Measurements from ENCODE around the gene PCDH9.
A peak's percentile ranks its signal among the peaks of the same experiment; 100 is the strongest.

The PCDH9 gene

DNA sequence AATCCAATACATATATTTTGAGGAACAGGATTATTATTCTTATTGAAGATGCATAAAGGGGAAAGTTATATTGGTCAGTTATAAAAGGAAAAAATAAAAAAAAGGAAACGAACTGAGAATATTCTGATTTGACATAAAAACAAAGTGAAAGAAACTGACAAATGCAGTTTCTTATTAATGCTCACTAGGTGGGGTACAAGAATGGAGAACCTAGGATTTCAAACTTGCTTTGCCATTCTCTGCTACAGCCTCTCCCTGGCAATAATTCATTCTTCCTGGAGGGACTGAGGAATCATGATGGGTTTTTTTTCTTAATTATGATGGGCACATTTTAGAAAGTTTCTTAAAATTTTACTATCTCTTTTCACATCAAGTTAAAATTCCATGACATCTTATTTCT is 154.9 kb downstream of the PCDH9 start:
- peak; percentile 17 for DNase-seq

DNA sequence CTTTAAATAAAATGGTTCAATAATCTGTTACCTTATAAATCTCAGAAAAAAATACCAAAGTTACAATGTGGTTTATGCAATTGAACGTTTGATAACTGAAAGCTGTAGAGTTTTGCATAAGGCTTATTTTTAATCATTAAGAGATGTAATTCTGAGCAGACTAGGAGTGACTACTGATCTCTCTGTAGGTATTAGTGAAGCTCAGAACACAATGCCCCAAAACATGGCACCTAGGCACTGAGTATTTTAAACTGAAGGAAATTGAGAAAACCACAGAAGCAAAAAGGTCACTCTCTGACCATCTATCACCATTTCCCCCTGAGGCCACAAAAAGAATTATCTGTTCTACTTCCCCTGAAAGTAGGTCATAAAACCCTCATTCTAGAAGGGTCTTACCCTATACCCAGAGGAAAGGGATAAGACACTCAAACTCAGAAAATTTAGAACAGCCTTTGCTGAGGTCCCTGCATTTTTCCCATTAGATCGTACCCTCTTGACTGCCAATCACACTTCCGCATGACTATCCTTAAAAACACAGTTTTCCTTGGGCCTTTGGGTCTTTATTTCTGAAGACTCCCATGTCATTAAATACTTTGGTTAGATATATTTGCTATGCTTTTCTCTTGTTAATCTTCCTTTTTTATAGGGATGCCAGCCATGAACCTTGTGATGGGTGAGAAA is 158.1 kb downstream of the PCDH9 start:
- DNase-seq, result no peak

DNA sequence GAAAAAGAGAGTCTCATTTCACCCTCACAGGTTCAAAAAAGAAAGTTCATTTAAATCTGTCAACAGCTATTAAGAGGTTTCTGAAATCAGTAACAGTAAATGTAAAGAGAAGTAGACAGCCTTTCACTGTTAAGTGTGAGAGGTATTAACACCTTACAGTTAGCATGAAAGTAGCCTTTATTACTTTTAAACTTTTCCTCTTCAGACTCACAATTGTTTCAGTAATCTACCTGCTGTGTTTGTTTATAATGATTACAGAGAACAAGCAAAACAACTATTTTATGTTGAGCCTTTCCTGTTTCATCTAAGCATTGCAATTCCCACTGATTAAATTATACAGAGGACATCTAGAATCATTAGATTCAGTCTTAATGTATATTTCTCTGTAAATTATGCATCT is 159.8 kb downstream of the PCDH9 start:
- DNase-seq, result no peak

DNA sequence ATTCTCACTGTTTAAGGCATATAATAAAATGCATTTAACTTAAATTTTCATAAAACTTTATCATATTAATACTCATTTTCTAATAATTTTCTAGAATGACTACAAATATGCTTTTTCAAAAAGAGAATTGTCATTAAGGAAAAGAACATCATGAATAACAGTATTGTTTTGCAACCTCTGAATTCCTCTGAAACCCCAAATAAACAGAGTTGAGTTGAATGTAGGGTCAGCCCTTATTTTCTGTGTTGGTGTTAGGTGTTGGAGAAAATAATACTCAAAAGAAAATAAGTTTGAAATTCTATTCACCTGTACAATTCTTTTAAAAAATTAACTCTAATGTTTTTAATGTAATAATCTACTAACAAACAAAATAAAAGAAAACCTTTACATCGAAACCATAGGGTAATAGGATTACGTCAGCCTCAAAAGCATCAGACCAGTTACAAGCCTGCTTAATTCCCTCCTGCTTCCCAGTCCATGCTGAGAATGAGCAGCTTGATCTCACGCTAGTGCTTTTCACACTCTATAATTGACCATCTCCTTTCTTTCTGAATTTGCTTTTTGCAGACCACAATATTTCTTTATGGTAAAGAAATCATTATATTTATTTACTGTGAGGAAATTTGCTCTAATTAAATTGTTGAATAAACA is 160.9 kb downstream of the PCDH9 start:
- DNase-seq, result peak; percentile 33

DNA sequence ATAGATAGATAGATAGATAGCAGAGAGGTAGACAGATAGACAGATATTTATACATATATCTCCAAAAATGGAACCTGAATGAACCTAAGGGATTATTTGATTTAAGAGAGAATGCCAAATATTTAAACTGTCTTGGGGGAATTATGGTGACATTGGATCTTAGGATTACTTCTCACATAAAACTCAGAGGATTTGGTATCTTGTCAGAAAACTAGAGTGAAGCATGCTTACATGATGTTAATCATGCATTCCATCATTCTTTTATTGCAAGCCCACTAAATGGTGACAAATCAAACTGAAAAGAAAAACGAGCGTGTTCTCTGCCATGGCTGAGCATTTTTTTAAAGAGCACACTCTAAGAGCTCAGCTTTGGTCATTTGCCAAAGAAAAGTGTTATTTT is 165.2 kb downstream of the PCDH9 start:
- DNase-seq, result no peak

DNA sequence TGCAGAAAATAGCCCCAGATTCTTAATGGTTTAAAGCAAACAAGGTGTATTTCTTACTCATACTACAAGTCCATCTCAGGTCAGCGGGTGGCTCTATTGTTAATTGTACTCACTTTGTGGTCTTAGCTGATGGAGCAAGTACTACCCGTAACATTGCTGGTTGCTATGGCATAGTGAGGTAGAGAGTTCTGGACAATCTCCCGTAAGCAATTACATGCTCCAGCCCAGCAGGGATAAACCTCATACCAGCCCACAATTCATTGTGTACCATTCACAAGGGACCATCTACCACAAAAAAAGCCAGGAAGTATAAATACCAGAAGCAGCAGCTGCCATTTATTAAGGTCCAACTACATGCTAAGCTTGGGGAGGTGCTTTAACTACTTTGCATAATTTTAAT is 167.1 kb downstream of the PCDH9 start:
- no peak for DNase-seq

DNA sequence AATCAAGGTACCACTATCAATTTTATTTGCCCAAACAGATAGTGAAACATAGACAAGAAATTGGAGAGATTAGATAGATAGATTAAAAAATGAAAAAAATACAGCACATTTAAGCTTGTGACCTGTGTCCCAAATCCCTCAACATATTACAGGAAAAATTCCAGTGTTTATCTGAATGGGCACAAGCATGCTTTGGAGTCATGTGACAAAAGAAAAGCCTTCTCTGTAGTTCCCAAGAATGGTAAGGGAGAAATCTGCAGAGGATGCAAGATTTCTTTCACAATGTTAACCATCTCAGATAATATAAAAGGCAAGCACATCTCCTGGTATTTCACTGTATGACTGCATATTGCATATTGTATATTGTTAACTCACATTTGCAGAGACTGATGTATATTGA is 168.0 kb downstream of the PCDH9 start:
- no peak for DNase-seq

DNA sequence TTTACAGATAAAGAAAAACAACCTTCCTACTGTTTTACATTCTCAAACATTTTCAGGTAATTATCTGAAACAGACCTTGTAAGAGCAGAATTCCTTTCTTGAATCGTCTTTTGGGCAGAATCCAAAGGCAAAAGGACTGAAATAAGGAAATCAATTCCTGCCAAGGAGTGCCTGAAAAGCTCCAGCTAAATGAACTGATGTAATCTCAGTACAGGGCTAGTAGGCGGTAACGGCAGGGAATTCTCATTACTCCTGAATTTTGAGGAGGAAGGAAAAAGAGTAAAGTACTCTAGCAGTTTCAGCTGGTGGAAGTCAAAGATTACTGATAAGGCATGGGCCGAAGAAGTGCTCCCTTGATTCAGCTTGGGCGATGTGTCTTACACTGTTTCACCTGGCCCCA is 168.4 kb downstream of the PCDH9 start:
- no peak for DNase-seq

DNA sequence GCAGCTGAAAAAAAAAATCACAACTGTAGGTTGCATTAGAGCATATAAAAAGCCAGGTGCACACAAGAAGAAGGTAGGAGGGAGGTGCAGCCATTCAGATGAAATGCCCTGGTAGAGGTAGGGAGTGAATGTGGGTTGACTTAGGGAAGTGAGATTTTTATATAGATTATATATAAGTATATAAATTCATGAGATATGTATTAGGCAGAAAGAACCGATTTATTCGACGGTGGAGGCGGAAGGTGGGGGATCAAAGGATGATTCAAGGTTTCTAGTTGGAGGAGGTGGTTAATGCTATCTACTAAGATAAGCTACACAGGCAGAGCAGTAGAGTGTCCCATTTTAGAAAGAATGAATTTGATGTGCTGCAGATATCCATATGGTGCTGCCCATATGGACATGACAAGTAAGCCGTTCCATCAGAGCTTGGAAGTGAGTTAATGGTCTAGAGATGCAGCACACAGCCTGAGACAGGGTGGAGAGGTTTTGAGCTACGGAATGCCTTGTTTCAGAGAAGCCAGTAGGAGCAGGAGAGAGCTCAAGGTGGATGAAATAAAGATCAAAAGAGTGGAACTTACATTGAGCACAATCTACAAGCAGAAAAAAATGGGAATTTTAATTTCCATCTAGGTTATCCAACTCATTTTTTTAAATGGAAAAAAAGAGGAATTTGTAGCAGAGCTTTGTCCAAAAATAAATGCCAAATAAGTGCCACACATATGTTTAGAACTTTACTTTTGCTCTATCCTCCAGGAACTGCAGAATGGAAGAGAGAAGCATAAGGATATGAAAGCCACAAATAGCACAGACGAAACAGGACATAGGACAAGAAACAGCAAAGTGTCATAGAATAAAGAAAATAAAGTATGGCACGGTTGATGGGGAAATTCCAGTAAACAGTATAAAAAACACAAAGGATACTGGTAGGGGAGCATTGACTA is 177.3 kb downstream of the PCDH9 start:
- peak; percentile 47 for DNase-seq

DNA sequence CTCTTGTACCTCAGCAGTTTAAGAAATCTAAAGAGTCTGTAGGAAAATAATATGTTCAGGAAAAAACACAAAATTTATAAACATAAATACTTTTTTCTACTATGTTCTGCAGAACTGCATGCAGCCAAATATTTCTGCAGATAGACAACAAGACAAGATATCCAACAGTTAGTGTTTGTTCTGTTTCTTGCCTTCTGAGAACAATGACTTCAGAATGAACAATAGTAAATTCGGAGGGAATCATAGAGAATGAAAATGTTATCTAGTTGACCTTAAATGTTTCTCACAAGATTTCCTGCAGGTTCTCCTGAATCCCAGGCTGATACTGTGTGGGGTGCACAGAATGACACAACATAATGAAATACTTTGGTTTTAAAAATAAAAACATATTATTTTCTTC is 180.4 kb downstream of the PCDH9 start:
- no peak for DNase-seq

DNA sequence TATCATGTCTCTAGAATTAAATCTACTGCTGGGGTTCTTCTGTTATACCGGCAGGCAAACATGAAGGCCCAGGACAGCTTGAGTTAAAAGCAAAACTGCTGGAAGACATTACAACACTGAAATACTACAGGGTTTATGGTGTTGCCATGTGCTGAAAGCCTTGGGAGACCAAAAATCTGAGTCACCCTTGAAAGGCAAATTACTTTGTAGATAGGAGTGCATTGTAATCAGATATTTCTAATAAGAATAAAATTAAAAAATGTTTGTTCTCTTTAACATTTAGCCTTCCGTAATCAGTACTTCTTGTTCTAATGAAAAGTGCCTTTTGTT is 181.3 kb downstream of the PCDH9 start:
- no peak for DNase-seq

DNA sequence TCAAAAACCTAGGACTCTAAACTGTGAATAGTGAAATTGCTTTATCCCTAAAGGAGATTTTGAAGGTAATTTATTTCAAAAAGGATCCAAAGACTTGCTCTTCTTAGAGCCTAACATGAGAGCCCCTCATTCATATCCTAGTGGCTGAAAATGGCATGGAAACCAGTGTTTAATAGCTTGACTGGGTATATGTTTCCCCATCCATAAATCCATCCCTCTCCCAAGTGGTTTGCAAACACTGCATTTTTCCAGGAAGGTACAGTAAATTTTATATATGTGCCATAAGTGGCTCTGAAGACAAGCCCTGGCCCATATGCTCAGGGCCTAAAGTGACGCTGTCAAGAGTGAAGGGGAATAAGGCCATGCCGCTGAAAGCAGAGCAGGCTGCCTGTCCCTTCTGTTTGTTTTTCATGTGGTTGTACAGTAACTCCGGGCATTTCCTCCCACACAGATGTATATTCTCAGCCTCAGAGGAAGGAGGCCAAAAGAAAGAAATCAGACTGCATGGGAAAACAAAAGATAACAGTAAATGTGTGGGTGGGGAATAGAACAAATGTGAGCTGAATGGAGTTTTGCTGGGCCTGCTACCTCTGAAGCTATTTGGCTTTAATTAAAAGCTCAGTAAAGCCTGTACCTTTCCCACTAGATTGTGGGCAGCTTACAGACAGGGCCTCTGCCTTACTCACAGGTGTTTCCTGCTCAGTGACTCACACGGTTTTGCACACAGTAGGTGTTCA is 181.9 kb downstream of the PCDH9 start:
- DNase-seq, result peak; percentile 43

DNA sequence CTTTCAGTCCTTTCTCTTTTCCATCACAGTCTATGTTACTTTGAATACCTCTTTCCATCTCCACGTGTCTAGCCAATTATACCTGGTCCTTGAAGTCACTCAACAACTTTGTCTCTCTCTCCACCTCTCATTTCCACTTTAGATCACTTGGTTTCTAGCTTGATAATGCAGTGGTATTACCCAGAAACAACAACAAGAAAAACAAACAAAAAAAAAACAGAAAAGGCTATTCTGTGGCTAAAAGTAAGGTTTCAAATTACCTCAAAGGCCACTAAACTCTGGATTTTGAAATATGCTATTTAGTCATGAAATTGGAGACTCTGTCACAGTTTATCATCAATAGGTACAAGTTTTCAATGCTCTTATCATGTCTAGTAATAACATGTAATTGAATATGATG is 184.8 kb downstream of the PCDH9 start:
- no peak for DNase-seq

DNA sequence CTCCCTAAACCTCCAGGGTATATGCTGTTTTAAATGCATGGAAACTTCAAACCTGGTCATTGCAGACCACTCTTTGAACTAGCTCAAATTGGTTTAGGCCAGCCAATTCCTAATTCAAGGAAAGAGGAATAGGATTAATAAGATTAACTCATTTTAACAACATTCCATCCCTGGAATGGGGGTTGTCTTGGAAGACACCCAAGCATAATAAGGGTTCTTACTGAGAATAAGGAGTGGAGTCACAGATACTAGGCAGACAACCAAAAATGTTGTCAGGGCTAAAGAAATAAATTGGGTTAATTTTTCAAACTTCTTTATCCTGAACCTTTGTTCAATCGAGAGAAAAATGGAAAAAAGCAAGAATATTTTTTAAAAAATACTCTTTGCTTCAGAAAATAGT is 186.2 kb downstream of the PCDH9 start:
- DNase-seq, result no peak

DNA sequence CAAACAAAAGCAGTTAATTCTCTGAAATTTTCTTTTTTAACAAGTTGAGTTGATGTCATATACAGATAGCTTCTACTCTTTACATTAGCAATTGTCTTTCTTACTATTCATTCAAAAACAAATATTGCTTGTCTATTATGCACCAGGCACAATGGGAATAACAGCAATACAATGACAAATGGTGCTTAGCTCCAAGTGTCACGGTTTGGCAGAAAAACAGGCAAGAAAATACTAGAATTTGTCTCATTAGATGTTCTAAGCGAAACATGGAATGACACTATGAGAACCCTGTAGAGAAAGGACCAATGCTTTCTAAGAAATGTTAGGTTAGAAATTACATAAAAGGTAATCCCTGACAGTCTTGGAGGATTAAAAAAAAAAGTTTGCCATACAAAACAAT is 187.6 kb downstream of the PCDH9 start:
- no peak for DNase-seq

DNA sequence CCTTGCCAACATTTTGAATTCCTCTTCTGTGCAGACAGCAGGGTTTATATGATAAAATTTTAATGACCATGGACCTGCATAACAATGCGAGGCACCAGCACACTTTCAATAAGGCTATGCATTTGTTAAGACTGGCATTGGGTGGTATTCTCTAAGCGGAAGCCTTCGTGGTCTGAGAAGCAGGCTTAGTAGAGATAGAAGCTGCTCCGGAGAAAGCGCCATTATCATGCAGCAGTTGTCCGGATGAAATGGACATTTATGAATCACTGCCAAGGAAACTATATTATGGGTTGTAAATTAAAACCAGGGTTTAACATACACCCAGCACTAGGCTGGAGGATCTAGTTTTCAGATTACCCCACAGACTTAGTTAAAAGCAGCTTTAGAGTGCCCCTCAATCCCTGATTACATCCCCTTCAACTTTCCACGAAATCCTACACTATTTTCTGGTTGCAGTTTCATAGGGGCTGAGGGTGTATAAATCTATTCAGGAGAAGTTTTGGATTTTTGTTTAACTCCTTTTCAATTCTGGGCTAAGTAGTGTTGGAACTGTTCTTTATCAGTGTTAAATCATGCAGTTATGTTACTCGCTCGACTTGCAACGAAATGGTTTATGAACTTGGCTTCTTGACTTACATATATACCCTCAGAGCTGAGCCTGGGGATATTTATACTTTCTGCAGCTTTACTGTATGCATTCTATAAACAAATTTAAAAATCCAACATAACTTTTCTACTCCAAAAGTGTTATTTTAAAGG is 193.3 kb downstream of the PCDH9 start:
- DNase-seq, result no peak

DNA sequence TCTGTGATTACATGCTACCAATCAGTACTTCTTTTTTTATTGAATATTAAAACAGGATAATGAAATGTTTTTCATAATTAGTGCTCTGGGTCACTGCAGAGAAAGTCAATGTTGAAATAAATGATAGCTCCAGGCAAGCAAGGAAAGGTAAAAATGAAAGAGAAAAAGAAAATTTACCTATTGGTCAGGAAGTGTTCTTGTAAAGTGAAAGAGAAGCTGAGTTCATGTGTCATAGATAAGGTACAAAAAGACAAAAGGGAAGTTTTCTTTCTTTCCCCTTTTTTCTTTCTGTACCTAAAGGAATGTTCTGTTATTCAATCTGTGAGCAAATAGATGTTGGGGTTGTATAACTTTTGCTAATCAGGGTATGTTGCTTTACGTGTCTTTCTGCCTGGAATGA is 197.0 kb downstream of the PCDH9 start:
- DNase-seq, result no peak

DNA sequence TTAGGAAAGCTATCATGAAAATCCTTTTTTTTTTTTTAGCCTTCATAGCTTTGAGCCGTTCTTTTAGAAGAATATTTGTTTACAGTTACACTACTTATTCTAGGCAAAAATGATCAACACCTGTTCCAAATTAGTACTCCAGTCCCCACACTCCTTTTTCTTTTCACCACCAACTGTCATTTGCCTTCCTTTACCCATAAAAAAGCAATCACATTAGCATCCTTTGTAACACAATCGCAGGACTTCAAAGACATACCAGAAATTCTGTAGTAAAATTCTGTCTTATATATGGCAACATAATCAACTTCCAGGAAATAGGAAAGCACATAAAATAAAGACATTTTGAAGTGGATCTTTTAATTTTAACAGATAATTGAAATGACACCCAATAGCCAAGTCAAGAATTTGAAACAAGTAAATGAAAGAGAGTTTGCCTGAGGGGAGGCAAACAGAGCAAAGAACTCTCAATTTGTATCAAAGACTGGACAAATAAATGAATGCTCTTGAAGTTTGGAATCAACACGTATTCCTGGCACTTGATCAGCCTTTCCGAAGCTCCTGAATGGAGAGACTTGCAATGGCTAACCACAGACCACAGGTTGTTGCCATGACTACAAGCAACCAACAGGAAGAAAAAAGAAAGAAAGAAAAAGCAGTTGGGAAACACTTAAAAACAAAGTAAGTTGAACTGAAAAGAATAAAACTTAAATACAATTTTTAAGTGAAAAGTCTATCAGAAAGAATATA is 206.8 kb downstream of the PCDH9 start:
- no peak for DNase-seq

DNA sequence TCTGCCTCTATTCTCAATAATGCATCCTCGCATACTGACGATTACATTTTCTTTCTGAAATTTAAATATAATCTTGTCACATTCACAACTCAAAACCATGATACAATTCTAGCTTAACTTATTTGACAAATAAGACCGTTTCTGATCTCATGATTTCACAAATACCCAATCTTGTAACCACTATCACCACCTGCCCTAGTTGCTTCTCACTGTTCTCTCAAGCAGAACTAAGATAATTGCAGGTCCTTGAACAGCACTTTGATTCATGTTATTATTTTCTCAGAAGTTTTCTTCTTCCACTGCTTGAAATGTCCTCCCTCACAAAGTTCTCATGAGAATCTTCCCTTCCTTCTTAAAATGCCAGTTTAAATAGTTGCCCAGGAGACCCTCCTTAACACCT is 211.4 kb downstream of the PCDH9 start:
- no peak for DNase-seq

DNA sequence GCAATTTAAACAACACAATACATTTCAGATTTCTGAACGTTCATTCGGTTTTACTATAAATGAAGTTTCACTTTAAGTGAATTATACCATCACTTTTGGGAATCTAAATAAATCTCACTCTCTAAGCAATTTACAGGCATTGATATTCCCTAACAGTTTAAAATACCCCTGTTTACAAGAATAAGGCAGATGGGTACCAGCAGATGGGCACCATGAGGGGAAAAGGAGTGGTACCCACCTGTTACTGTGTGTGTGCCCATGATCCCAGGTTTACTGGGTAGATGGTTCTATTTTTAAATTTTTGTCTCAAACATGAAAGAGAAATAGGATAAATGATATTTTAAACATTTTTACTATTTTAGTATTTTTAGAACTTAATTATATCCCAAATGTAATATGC is 212.9 kb downstream of the PCDH9 start:
- DNase-seq, result peak; percentile 76

DNA sequence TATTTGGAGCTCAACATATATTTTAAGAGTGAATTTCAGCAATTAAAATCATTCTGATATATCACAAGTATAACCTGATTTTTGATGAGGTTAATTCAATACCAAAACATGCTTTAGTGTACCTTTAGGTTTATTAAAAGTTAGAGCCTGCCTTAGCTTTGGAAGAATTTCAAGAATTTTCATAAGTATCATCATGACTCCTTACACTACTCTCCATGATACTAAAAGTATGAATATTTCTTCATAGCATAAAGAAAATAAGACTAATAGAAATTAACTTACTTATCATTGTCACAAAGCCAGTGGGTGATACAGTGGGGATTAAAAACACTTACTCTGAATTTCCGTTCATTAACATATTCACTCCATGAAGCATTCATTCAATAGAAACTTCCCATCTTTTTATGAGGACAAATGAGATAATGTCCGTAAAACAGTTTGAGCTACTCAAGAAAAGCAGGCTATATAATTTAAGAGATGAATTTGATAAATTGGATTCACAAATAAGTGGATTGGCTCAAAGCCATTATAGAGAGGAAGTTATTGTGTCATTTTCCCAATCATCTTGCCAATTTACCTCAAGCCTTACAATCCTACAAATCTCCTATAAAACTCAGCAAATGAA is 214.0 kb downstream of the PCDH9 start:
- DNase-seq, result no peak

All from NCI-H1694 treated with DMSO at 0.1 percent for 48 hours (cell line).